OCI-M2 (cell line): ENCODE results near the gene CD9.

Experiments used
- DNase-seq: peaks from one replicate; lab custom pipeline; 2025; ENCODE audit not compliant: unreplicated experiment; lab: John Stamatoyannopoulos, UW

The CD9 gene

DNA sequence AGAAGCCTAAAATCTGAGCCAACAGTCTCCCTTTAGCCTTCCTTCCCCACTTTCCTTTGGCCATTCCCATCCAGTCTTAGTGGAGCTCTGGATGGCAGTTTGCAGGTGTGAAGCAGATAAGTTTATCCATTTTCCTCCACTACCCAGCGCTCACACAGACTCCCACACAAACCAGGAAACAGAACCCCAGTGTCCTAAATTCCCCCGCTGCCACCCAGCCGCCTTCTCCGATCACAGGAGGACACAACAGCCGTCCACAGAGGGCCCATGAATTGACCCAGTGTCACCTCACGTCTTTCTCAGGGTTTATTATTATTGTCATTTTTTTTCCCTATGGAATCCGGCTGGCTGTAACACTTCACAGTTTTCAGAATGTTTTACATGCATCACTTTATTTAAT is 16.4 kb downstream of the CD9 start:
- DNase-seq: no peak

DNA sequence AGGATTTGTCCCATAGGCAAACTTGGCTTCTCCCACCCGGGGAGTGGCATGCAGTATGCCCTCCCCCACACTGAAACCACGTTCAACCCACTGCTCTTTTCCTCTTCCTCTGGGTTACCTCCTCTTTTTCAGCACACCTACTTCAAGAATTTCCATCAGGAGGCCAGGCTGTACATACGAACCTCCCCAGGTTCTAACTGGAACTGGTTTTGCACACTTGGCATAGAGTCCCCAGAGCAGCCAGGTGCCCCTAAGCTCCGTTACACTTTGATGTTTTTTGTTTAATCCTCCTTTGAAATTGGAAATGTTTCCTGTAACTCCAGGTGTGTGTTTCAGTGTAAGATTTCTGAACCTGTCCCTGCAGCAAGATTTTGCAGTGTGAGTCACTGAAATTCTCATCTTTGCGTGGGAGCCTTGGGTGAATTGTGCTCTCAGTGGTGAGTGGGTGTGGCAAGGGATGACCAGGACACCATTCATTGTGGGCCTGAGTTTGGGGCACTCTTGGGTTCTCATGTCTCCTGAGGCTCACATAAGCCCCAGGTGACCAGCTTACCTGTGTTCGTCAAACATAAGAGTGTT is 18.2 kb downstream of the CD9 start:
- DNase-seq: no peak

DNA sequence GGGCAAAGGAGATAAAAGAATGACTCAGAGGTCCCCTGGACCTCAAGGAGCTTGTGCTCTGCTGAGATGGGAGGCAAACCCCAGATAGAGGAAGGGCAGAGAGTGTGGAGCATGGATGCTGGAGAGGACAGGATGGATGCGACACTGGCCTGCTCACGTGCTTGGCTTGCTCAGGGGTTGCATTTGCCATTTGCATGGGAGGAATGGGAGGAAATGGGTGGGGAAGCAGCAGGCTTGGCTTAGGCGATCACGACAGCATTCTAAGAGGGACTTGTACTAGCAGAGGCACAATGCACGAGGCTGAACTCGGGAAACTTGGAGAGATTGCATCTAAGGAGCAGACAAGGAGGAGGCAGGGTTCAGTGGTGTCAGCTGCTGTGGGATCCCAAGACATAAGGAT is 19.8 kb downstream of the CD9 start:
- DNase-seq: no peak

DNA sequence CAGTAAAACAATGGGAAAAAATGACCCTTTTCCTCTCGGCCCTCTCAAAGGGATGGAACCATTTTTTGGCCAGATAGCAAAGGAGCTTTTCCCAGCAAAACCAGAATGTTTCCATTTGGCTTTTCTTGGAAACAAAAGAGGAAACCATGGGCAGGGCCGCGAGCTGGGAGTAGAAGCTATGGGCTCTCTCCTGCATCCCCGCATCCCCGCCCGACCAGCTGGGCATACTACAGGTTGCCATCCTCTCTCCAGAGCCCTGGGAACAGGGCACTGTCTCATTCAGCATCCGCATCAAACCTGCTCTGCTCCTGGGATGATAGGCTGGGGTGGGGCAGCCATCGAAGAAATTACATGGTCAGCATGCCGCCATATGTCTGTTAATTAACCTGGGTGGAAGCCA is 20.9 kb downstream of the CD9 start:
- DNase-seq: no peak

DNA sequence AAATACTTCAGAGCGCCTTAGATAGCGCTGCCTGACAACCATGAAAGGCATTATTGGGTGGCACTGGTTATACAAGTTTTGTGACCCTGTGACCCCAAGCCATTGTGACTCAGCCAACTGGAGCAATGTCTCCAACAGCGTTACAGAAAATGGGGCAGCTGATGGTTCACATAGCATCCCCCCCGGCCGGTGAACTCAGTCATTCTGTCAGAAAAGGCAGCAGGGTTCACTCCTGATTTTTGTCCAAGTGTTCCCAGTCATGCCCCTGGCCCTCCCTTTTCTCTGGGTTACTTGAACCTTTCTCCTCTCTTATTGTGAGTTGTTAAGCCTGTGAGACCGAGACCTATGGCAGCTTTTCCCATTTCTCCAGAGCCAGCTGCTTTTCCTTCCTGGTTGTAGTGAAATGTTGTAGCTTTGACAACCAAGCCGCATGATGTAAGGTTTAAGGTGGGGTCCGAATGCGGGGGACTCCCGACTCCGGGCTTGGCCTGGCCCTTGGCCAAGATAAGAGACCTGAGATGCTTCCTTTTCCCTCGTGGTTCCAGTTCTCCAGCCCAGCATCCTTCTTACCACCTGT is 22.0 kb downstream of the CD9 start:
- no peak for DNase-seq

DNA sequence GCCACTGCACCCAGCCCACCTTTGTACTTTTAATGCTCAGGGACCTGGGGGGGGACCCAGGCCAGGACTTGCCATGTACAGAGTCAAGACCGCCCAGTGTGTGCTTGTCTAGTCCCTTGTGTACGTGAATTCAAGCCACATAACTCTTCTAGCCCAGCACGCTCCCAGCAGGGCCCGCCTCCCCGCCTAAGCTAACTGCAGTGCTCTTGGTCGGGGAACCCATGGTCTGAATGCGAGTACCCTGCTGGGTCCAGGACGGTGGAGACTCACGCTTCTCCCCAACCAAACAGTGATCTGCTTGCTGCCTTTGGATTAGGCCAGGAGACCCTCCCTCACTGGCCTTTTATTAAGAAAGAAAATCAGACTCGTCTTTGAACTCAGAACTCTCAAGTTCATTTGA is 23.3 kb downstream of the CD9 start:
- DNase-seq: no peak

DNA sequence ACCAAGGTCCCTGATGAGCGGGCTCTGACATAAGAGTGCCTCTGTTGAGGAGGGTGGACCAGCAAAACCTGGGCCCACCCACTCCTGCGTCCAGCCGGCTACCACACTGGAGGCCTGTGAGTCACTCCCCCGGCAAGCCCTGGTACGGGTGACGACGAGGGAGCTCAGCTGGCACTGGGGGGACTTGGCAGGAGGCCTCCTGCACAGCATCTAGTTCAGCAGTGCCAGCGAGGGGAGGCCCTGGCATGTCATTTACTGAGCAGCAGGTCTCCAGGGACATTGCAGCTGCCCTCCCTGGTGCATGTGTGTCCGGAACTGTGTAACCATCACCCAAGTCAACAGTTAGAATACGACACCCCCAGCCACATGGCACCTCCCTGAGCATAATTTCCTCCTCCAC is 24.4 kb downstream of the CD9 start:
- no peak for DNase-seq

DNA sequence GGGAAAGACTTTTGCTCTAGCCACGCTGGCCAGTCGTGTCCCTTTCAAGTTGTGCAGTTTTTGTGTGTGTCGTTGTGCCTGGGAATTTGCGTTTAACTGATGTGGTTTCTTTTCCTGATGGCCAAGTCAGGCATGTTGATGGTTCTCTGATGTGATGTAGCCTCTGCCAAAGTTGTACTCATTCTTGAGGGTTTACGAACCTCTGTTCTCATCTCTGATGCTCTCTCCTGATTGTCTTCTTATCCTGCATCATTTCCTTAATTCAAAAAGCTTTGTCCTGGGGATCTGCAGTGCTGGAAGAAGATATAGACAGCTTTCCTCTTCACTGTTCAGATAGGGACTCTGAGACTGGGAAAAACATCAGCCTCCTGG is 25.4 kb downstream of the CD9 start:
- DNase-seq: no peak

DNA sequence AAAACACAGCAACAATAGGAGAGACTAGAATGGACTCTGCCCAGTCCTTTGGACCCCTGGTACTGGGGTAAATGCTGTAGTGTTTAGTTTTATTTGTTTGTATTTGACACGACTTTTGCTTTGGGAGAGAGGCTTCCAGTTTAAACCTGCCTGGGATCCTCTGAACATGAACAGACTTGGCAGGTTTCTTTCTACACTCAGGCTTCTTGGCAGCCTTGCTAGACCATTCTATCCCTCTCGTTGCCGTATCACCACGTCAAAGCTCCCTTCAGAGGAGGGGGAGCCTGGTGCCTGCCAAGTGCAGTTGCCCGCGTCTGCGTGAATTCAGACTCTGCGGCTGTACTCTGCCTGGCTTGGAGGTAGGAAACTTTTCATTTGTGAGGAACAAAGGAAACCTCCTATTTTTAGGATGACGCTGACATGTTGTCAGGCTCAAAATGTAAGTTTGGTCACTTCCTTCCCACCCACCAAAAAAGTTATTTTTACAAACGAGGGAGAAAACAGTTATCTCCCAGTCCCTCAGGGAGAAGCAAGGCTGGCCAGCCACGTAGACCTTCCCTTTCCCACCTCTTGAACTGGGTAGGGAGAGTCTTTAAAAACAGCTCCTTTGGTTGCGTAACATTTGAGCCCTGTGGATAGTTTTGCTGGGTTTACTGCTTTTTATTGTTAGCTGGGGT is 25.9 kb downstream of the CD9 start:
- no peak for DNase-seq

DNA sequence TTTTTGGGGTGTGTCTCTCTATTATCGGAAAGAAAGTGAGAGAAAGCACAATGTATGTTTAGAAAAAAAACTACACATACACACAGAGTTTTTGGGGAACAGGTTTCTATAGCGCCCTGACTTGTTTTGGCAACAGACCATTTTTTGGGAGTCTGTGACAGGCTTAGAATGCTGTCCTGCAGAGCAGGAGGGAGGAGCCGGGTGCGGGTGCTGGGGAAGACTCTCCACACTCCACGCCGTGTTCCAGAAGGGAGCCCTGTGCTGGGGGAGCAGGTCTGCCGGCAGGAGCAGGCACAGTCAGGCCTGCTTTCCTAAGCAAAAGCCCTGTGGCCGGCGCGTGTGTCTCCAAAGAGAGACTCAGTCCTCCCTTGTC is 26.5 kb downstream of the CD9 start:
- DNase-seq: no peak

DNA sequence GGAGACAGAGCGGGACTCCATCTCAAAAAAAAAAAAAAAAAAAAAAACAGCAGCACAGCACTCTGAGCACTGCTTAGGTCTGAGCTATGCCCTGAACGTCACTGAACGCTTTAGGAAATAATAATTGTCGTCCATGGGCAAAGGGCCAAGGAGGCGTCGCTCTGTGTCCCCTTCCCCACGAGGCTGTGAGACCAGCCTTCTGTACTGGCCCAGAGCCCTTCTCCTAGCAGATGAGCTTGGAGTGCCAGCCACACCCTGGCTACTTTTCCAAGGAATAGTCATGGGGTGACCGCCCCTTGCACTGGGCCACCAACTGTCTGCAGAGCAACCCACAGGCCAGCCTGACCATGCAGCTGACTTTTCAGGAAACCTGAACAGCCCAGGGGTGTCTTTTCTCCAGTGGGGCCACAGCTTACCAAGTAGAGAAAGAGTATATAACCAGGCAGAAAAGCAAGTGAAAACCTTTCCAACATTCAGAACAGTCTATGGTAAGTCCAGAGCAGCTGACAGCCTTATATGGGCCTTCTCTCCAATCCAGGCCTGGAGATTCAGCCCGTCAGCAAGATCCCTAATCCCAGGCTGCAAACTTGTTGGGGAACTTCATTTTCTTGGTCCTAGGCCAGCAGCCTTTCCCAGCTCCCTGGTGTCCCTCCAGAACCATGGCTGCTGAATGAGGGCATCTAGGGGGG is 28.5 kb downstream of the CD9 start:
- no peak for DNase-seq

DNA sequence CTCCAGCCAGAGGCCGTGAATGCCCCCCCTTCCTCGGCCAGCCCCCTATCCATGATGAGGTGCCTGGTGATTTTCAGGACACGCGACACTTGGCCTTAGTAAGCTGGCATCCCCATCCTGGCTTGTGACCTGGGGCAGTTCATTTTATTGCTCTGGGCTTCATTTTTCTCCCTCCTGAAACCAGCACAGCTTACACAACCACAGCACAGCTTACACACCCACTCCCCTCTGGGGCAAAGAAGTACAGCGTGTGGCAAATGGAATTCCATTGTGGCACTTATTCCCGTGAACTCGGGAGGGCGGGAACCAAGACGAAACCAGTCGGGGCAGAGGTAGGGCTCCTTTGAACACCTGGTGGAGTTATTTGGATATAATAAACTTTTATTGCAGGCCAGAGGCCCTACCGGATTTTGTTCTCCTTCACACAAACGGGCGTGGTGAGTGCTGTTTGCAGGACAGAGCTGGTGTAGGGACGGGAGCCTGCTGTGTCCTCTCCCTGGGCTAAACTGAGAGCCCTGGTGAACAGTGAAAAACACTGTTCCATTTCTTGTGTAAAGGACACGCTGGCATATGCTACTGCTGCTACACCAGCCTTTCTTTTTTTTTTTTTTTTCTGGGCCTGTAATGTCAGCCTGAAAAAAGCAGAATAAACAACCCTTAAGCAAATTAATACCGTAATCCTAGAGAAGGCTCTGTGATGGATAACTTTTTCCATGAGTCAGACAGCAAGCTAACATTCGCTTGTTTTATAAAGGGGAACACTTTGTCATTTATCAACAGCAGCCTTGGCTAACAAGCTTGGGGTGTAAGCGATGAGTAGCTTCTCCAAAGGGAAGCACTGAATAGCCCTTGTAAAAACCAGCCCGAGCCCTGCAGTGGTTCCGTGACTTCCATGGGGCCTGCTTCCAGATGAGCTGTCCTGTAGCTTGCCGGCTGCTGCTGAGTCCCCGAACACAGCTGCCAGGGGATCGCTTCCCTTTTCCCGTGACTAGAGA is 29.3 kb downstream of the CD9 start:
- DNase-seq: no peak

DNA sequence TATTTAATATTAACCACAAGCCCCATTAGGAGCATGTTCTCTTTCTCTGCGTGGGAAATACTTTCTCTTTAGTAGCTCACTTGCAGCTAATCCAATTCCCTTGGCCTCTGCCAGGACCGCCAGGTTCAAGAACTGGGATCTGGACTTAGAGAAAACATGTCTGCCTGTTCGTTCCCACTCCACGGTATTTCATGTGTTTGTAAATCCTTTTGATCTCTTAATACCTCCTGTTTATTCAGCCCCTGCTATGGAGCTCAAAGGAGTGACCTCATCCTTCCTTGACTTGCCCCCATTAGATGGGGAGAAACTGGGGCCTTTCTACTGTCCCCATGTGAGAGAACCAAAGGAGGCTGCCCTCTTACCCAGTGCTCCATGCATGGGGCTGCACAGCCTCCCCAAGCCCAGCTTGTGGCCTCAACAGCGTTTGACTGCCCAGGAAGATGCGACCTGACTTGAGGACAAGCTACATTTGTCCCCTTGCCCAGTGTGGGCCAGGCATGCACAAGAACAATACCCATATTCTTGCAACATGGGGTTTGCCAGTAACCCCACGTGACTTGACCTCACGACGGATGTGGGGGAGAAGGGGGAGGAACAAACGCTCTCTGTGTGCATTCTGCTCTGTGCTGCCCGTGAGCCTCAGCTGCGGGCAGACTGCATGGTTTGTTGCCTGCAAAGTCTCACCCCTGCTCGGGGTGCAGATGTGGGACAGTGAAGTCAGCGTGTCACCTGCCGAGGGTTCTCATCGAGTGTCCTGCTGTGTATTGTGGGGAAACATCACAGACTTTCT is 30.3 kb downstream of the CD9 start:
- no peak for DNase-seq

DNA sequence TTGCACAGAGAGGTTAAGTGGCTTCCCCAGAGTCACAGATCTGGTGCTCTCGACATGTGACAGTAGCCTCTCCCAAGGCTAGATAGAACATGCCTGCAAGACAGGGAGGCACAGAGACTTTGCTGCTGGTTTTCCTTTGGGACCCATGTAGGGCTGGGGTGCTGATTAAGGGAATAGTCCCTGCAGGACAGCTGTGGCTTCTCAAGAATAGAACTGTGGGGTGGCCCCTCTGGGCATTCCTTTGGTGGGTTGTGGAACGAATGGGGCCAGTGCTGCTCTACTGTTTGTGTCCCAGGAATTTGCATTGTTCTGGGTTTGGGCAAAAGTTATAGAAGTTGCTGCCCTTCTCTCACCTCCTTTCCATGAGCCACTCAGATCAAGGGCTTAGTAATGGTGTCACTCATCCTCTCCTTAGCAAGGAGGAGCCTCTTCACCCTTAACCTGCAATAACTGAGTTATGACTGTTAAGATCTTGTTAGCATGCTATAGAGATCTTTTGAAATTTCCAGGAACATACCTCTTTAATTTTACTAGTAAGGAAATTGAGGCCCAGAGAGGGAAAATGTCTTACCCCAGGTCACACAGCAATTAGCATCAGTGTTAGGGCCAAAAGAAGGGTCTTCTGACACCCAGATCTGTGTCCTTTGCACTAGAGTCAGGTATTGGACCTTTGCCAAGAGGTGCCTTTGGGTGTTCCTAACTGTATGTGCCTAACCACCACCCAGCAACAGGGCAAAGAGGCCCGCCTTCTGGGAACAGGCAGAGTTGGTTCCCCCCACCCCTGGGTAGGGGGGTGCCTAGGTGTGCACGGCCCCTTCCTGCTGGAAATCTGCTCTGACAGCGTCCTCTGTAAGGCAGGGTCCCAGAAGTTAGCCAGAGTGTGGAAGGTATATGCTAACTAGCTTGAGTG is 31.4 kb downstream of the CD9 start:
- no peak for DNase-seq

DNA sequence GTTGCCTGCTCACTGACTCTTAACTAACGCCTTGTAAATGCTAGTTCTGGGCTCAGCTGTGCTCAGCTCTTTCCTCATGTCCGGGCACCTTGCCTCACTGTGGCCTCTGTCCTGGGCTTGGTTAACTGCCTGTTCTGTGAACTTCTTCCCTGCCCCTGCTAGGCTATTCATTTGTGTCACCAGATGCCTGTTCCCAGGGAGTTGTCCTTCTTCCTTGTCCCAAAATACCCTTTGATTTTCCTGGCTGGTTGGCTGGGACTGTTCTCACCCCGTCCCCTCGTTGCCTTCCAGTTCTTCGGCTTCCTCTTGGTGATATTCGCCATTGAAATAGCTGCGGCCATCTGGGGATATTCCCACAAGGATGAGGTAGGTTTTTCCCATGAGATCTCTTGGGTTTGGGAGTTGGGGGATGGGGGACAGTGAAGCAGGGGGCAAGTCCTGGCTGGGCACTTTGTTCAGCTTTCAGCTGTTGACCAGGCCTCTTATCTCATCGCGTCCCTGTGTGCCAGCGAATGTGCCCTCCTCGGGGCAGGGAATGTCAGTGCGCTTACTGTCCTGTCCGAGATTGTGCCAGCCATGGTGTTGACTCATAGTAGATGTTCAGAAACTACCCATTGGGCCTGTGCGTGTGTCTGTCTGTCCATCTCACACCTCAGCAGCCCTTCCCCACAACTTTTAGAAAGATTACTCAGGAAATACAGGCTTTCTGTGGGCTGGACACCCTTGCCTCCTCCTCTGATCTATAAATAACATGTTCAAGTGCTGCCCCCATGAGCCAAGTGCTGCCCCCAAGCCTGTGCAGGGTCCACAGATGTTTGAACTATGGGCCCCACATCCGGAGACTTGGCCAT is 33.1 kb downstream of the CD9 start:
- DNase-seq: no peak

DNA sequence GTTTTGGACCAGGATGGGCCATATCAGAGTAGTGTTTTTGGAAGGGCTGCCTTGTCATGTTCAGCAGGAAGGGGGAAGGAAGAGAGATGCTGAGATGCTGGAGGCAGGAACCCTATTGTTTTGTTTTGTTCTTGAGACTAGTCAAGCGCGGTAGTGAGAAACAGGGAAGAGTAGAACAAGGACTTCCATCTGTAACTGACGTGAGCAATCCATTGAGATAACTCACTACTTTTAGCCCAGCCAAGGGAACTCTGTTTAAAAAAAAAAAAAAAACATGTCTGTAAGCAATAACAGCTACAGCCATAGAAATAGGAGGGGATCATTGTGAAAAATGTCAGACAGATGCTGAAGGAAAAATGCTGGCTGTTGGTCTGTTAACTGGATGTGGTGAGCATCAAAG is 34.0 kb downstream of the CD9 start:
- no peak for DNase-seq

DNA sequence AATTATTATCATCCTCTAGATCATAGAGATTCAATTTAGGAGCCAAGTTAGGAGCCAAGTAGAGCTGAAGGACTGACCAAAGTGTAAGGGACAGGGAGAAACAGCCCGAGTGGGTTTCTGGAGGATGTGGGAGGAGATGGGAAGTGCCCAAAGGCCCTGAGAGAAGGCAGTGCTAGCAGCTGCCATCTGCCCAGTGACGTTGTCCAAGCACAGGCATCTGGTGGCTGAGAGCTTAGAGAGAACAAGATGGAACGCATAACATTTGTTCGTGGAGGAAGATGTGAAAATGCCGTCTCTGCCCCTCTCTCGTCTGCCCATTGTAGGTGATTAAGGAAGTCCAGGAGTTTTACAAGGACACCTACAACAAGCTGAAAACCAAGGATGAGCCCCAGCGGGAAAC is 34.7 kb downstream of the CD9 start:
- DNase-seq: no peak

DNA sequence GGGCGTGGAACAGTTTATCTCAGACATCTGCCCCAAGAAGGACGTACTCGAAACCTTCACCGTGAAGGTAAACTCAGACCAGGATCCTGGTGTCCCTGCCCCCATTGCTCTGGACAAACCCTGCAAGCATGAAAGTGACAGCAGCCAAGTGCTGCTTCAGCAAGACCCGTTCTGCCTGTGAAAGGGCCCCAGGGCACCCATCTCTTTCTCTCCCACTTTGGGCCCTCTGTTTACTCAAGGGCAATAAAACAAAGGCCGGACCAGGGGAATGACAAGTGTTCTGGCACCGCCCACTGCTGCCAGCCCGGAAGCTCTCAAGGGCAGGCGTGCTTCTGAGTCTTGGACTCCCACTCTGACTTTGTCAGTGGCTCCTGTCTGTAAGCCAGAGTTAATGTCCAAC is 35.3 kb downstream of the CD9 start:
- DNase-seq: no peak
